C4-2B (cell line): ENCODE measurements around the gene ABLIM3.

Source experiments
- H3K27ac ChIP-seq: fragments of 450-650 bp; 2 replicates; pipeline ENCODE4 v1.5.1; 2017
- ZFX ChIP-seq: fragments of 450-650 bp; IDR thresholded peaks from 2 replicates; pipeline ENCODE4 v1.6.1; 2017
- TF ChIP-seq, protein P1 (sequence below): fragments of 450-650 bp; conservative IDR thresholded peaks from 2 replicates; pipeline ENCODE4 v1.5.1; 2017; ENCODE audit warnings: mild to moderate bottlenecking

Gene ABLIM3

DNA sequence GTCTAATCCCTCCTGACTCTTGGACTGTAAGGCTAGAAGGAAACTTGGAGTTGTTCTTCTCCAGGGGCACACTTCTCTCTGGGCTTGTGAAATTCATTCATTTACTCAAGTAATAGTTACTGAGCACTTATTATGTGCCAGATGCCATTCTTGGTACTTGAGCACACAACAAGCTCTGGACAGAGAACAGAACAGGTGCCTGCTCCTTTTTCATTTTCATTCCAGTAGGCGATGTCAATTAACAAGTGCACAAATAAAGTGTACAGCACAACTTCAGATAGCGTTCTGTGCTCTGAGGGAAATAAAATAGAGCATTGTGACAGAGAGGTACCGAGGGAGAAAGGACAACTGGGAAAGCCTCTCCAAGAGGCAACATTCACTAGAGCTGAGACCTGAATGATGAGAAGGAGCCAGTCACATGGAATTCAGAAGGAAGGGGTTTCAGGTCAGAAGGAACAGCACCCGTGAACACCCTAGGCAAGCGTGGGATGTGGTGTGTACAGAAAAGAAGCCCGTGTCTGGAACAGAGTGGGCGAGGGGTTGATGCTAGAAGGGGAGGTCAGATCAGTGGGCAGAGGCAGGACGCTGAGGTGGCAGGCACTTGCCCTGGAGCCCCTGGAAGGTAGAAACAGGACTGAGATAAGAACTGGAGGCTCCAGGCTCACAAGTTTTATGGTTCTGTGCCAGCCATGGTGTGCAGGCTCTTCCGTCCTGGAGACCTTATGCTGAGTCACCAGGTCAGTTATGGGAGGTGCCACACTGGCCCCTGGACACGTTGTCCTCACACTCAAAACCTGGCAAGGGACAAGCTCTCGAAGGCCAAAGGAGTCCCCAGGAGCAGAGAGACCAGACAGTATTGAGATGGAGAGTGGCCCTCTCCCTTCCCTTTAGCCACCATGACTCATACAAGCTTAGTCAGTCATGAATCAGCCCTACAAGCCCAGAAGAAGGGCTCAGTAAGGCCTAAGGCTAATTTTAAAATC is 7.2 kb upstream of the ABLIM3 start:
- peak overlapping the region; percentile 13 for H3K27ac ChIP-seq
- TF ChIP-seq, protein P1, sequence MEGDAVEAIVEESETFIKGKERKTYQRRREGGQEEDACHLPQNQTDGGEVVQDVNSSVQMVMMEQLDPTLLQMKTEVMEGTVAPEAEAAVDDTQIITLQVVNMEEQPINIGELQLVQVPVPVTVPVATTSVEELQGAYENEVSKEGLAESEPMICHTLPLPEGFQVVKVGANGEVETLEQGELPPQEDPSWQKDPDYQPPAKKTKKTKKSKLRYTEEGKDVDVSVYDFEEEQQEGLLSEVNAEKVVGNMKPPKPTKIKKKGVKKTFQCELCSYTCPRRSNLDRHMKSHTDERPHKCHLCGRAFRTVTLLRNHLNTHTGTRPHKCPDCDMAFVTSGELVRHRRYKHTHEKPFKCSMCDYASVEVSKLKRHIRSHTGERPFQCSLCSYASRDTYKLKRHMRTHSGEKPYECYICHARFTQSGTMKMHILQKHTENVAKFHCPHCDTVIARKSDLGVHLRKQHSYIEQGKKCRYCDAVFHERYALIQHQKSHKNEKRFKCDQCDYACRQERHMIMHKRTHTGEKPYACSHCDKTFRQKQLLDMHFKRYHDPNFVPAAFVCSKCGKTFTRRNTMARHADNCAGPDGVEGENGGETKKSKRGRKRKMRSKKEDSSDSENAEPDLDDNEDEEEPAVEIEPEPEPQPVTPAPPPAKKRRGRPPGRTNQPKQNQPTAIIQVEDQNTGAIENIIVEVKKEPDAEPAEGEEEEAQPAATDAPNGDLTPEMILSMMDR = no peak
- TF ChIP-seq ZFX = no peak

DNA sequence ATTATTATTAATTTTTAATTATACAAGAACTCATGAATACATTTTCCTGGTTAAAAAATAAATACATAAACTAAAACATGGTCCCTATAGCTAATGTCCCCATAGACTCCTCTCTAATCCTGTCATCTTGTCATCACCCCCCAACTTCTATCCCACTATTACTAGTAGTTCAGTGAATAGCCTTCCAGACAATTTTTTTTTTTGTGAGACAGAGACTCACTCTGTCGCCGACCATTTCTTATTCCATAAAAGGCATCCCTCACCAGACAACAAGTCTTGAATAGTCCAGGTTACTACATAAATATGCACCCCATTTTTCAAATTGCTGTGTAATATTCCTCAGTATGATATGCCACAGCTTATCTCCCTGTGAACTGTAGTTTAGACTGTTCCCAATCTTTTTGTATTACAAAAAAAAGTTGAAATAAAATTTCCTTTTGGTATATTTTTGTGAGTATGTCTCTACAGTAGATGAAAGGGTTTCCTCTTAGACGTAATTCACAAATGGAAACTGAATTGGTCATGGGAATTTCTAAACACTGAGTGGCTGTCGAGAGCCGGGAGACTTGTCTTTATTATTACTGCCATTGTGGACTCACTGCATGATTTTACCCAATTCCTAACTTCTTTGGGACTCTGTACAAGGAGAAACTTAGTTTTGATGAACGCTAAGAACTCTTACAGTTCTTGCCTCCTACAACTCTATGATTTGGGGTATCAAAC is 6.4 kb upstream of the ABLIM3 start:
- H3K27ac ChIP-seq = no peak overlapping the region
- TF ChIP-seq ZFX = no peak
- TF ChIP-seq, protein P1 = no peak

DNA sequence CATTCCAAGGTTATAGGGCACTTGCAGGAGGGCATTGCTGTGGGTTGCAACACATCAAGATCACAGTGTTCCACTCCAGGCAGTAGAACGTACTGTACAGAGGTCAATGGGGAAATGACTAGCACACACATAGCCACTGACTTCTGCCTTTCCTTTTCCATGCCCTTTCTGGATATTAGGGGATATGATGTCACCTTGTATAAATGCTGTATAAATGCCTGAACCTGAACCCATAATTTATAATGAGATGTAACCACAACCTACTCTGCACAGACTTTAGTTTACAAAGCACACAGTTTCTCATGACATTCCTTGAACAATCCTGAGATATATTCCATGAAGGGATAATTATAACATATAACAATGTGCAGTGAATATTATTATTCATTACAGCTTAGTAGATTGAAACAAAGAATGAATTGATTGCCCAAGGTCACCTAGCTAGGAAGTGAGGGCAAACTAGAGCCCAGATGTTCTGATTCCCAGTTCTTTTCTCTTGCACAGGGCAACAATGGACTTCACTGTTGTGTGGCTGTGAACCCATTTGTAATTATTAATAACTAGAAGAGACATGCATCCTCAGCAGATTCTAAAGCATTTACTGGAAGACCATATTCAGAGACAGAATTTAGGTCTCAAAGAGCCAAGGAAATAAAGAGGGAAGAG is 5.6 kb upstream of the ABLIM3 start:
- H3K27ac ChIP-seq = no peak overlapping the region
- no peak for TF ChIP-seq ZFX
- TF ChIP-seq, protein P1 = no peak

DNA sequence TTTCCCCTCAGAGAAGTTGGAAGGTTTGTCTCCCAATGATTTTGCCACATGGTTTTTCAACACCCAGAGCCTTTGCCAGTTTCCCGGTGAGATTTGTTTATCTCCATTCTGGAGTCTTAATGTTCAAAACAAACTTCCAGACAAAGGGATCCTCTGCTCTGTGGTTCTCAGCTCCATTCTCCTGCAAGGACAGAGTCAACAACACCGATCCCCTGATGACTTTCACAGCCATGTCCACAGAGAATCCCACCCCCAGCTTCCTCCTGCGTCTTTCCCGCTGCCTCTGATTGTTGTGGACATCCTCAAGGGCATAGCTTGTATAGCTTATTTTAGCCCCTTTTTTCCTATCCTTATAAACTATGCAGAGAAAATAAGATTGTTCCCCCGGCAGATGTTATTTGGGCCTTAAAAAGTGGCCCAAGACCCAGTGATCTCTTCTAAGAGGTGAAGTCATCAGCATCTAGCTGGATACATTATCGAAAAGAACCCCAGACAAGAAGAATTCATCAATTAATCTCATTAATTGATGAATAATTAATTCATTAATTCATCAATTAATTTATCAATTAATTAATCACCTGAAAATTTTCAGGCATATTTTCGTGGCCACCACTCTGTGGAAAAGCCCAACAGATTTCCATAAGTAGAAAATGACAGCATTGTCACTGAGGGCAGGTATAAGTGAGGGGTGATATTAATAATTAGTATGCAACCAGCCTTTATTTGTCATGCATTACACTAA is 2.9 kb upstream of the ABLIM3 start:
- no peak overlapping the region for H3K27ac ChIP-seq
- TF ChIP-seq, protein P1 = no peak
- no peak for TF ChIP-seq ZFX

DNA sequence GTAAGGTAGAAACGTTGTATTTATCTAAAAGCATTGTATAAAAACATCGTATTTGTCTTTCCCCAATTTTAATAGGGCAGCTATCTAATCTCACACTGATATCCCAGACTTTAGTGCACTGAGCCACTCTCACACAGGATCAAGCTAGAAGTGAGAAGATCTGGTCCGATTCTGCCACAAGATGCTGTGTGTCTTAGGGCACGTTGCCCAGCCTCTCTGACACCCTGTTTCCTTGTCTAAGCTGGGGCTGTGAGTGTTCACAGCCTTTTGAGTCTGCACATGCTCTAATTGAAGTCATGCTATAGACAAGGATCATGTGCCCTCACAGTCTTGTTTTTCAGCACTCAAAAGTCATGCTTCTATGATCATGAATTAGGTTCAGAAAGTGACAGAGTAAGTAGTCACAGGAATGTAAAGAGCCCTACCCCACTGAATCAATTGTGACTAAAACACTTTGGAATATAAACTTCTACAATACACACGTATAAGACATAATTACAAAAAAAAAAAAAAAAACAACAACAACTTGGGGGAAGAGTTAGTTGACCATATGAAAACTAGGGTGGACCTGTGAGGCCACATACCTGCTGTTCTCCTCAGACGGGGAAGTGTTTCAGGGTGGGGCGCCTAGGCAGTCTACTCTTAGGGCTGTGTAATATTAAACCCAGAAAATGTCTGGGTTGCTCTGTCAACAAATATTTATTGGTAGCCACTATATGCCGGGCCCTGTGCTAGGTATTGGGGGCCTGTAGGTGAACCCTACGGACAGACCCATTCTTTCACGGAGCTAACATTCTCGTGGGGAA is 893 bp upstream of the ABLIM3 start:
- TF ChIP-seq, protein P1 = no peak
- no peak for TF ChIP-seq ZFX
- H3K27ac ChIP-seq = no peak overlapping the region

GRCh38 chr5:149141957-149142851 is 911 bp downstream of the ABLIM3 start:
- TF ChIP-seq, protein P1 = no peak
- no peak for TF ChIP-seq ZFX

More at GRCh38 chr5:149141957-149142851, 911 bp downstream of the ABLIM3 start:
- no peak overlapping the region for H3K27ac ChIP-seq
